H1 (cell line): ENCODE data around the gene KIF26A. TPM values are rescaled to one million over a fixed set of nuclear protein-coding genes. Genes with fewer than 3 reads are reported as not detected.

Experiments
- CTCF ChIA-PET: fragments of 300-600 bp; sonication (Branson Sonifier 250); formaldehyde crosslinking; loops from one replicate; lab custom pipeline; 2021; ENCODE audit not compliant: partially characterized antibody; lab: Charles Lee
- POLR2A ChIA-PET: fragments of 300-600 bp; sonication (Branson Sonifier 250); formaldehyde crosslinking; loops from one replicate; lab custom pipeline; 2021; ENCODE audit warnings: inconsistent platforms; ENCODE audit not compliant: partially characterized antibody; lab: Charles Lee
- DNase-seq, 2 experiments: peaks; one replicate each; pipeline versions ENCODE4 v3.0.0 to v3.0.0-alpha.2; 2010 to 2022; ENCODE audit warnings: low spot score in 2 of 2, low read depth in 1 of 2, mixed read lengths in 1 of 2
- FAIRE-seq: peaks from 2 replicates; lab custom pipeline; 2011; peaks lifted over from hg19 to GRCh38; lab: Jason Lieb, UNC
- H2AFZ ChIP-seq: 2 replicates; pipeline ENCODE4 v1.8.1; 2012; ENCODE audit warnings: low read length, inconsistent platforms
- H2AK5ac ChIP-seq: 2 replicates; pipeline ENCODE4 v1.6.1; 2013; ENCODE audit warnings: low read depth, low read length
- H2BK120ac ChIP-seq: replicated peaks from 2 replicates; pipeline ENCODE3; 2013; ENCODE audit warnings: low read depth, low read length, inconsistent platforms
- H2BK12ac ChIP-seq: 2 replicates; pipeline ENCODE4 v1.6.1; 2013; ENCODE audit warnings: low read depth, low read length
- H2BK15ac ChIP-seq: 2 replicates; pipeline ENCODE4 v1.6.1; 2013; ENCODE audit warnings: low read length
- H2BK20ac ChIP-seq: 2 replicates; pipeline ENCODE4 v1.6.1; 2013; ENCODE audit warnings: low read length
- H2BK5ac ChIP-seq: 2 replicates; pipeline ENCODE4 v1.6.1; 2013; ENCODE audit warnings: low read depth, low read length
- H3K14ac ChIP-seq: 2 replicates; pipeline ENCODE4 v1.6.1; 2013; ENCODE audit warnings: inconsistent platforms; ENCODE audit not compliant: insufficient read length
- H3K18ac ChIP-seq: 2 replicates; pipeline ENCODE4 v1.6.1; 2013; ENCODE audit warnings: low read length; ENCODE audit errors: extremely low read depth
- H3K23ac ChIP-seq: 2 replicates; pipeline ENCODE4 v1.6.1; 2013; ENCODE audit warnings: inconsistent platforms; ENCODE audit not compliant: insufficient read length
- H3K23me2 ChIP-seq: 2 replicates; pipeline ENCODE4 v1.6.1; 2013; ENCODE audit warnings: low read depth, low read length
- H3K27ac ChIP-seq: 2 replicates; pipeline ENCODE4 v1.6.1; 2011; ENCODE audit warnings: low read depth, low read length, inconsistent platforms
- H3K27me3 ChIP-seq, 4 experiments: replicated peaks in 1 of 4; 1 replicate in 1 of 4; 2 replicates in 3 of 4; pipeline versions ENCODE4 v1.6.1 to v1.8.1; 2011 to 2013; ENCODE audit warnings: low read length in 3 of 4, mild to moderate bottlenecking in 3 of 4, inconsistent platforms in 2 of 4, mixed read lengths in 2 of 4, moderate library complexity in 1 of 4; ENCODE audit not compliant: control insufficient read depth in 3 of 4, insufficient read depth in 3 of 4; ENCODE audit errors: extremely low read depth in 1 of 4
- H3K36me3 ChIP-seq, 4 experiments: 2 replicates each; pipeline versions ENCODE4 v1.6.1 to v1.8.1; 2011 to 2013; ENCODE audit warnings: mild to moderate bottlenecking in 4 of 4, low read length in 3 of 4, moderate library complexity in 2 of 4, control low read depth in 1 of 4, inconsistent platforms in 1 of 4; ENCODE audit not compliant: insufficient read depth in 4 of 4, control insufficient read depth in 2 of 4
- H3K4ac ChIP-seq: replicated peaks from 2 replicates; pipeline ENCODE3; 2013; ENCODE audit warnings: low read length, low read depth, mixed read lengths, inconsistent platforms; ENCODE audit not compliant: insufficient read length
- H3K4me1 ChIP-seq, 4 experiments: replicated peaks in 1 of 4; 1 replicate in 1 of 4; 2 replicates in 3 of 4; pipeline versions ENCODE4 v1.6.1 to v1.8.1; 2011 to 2013; ENCODE audit warnings: low read length in 3 of 4, inconsistent platforms in 2 of 4, mixed read lengths in 1 of 4; ENCODE audit not compliant: insufficient read depth in 4 of 4, control insufficient read depth in 3 of 4
- H3K4me2 ChIP-seq, 2 experiments: 2 replicates each; pipeline versions ENCODE4 v1.6.1 to v1.8.1; 2011 to 2013; ENCODE audit warnings: low read depth in 2 of 2, low read length in 2 of 2, control low read depth in 1 of 2, inconsistent platforms in 1 of 2, mild to moderate bottlenecking in 1 of 2; ENCODE audit not compliant: insufficient read depth in 1 of 2
- H3K4me3 ChIP-seq, 4 experiments: fragments of 200-600, 300-600 bp in 1 of 4; sonication (generic), shearing (Covaris generic), sonication (Bioruptor Twin) in 1 of 4; 2 replicates each; pipeline versions ENCODE4 v1.5.1 to v1.8.1; 2011 to 2016; ENCODE audit warnings: low read length in 4 of 4, low read depth in 3 of 4, control low read depth in 2 of 4, inconsistent platforms in 2 of 4, mild to moderate bottlenecking in 2 of 4, mixed read lengths in 1 of 4, moderate library complexity in 1 of 4; ENCODE audit not compliant: insufficient read depth in 2 of 4; ENCODE audit errors: extremely low read depth in 1 of 4
- H3K56ac ChIP-seq: replicated peaks from 2 replicates; pipeline ENCODE3; 2013; ENCODE audit warnings: low read depth, mild to moderate bottlenecking, mixed read lengths, low read length, inconsistent platforms; ENCODE audit not compliant: insufficient read length
- H3K79me1 ChIP-seq: 2 replicates; pipeline ENCODE4 v1.6.1; 2013; ENCODE audit warnings: low read depth, low read length, control low read depth
- H3K79me2 ChIP-seq, 2 experiments: 2 replicates each; pipeline versions ENCODE4 v1.6.1 to v1.8.1; 2012 to 2013; ENCODE audit warnings: low read length in 2 of 2, mild to moderate bottlenecking in 2 of 2, inconsistent platforms in 1 of 2; ENCODE audit not compliant: insufficient read depth in 2 of 2, control insufficient read depth in 1 of 2
- H3K9ac ChIP-seq, 4 experiments: replicated peaks in 1 of 4; 1 replicate in 1 of 4; 2 replicates in 3 of 4; pipeline versions ENCODE4 v1.6.1 to v1.8.1; 2011 to 2013; ENCODE audit warnings: low read depth in 3 of 4, low read length in 3 of 4, control low read depth in 2 of 4, mild to moderate bottlenecking in 2 of 4, moderate library complexity in 2 of 4, inconsistent platforms in 1 of 4; ENCODE audit errors: extremely low read depth in 1 of 4
- H3K9me3 ChIP-seq, 2 experiments: 2 replicates each; pipeline versions ENCODE4 v1.6.1 to v1.8.1; 2012 to 2013; ENCODE audit warnings: mild to moderate bottlenecking in 2 of 2, moderate library complexity in 2 of 2, control low read depth in 1 of 2, inconsistent platforms in 1 of 2, low read depth in 1 of 2, low read length in 1 of 2, mixed read lengths in 1 of 2; ENCODE audit not compliant: insufficient read depth in 2 of 2
- H4K20me1 ChIP-seq, 2 experiments: replicated peaks in 1 of 2; 2 replicates each; pipeline versions ENCODE3 to v1.8.1; 2011 to 2013; ENCODE audit warnings: inconsistent platforms in 2 of 2, low read length in 2 of 2, mild to moderate bottlenecking in 1 of 2; ENCODE audit not compliant: insufficient read depth in 2 of 2, control insufficient read depth in 1 of 2
- H4K5ac ChIP-seq: 2 replicates; pipeline ENCODE4 v1.6.1; 2013; ENCODE audit warnings: low read length, low read depth, mixed read lengths, inconsistent platforms; ENCODE audit not compliant: insufficient read length
- H4K8ac ChIP-seq: 2 replicates; pipeline ENCODE4 v1.8.0; 2013; ENCODE audit warnings: mild to moderate bottlenecking, moderate library complexity, low read length, inconsistent platforms; ENCODE audit not compliant: insufficient read depth; ENCODE audit errors: extremely low read depth
- H4K91ac ChIP-seq: replicated peaks from 2 replicates; pipeline ENCODE3; 2013; ENCODE audit warnings: low read length, mixed read lengths, inconsistent platforms; ENCODE audit not compliant: insufficient read length
- ATF2 ChIP-seq: IDR thresholded peaks from 2 replicates; pipeline ENCODE4 v1.6.1; 2012; ENCODE audit warnings: low read length, inconsistent platforms
- CBX8 ChIP-seq: fragments of 300-800, 300-1000 bp; sonication (generic); IDR thresholded peaks from 2 replicates; pipeline ENCODE4 v1.7.1; 2016; ENCODE audit warnings: low read depth, low read length, borderline replicate concordance
- CHD2 ChIP-seq: IDR thresholded peaks from 2 replicates; pipeline ENCODE4 v1.6.1; 2012; ENCODE audit warnings: low read length, improper control_type of control experiment
- CTBP2 ChIP-seq: IDR thresholded peaks from 2 replicates; pipeline ENCODE4 v1.7.0; 2011; ENCODE audit warnings: borderline replicate concordance, mild to moderate bottlenecking, moderate library complexity, mixed read lengths, low read length; ENCODE audit not compliant: insufficient read depth, insufficient read length
- GTF2F1 ChIP-seq: IDR thresholded peaks from 2 replicates; pipeline ENCODE4 v1.6.1; 2012; ENCODE audit warnings: low read depth, low read length, improper control_type of control experiment, borderline replicate concordance
- KDM1A ChIP-seq: fragments of 200-600, 300-600 bp; sonication (generic); IDR thresholded peaks from 2 replicates; pipeline ENCODE4 v1.7.1; 2016; ENCODE audit warnings: mild to moderate bottlenecking, low read length, borderline replicate concordance
- POLR2A ChIP-seq, 2 experiments: IDR thresholded peaks; 1 replicate in 1 of 2; 2 replicates in 1 of 2; pipeline ENCODE4 v1.6.1; 2011; ENCODE audit warnings: low read depth in 2 of 2, low read length in 2 of 2, mild to moderate bottlenecking in 2 of 2; ENCODE audit errors: control extremely low read depth in 1 of 2
- RAD21 ChIP-seq, 2 experiments: IDR thresholded peaks in 1 of 2; conservative IDR thresholded peaks in 1 of 2; 2 replicates each; pipeline ENCODE4 v1.6.1; 2011; ENCODE audit warnings: low read depth in 2 of 2, low read length in 2 of 2, improper control_type of control experiment in 1 of 2, inconsistent platforms in 1 of 2, mild to moderate bottlenecking in 1 of 2, moderate library complexity in 1 of 2
- SP4 ChIP-seq: IDR thresholded peaks from 2 replicates; pipeline ENCODE4 v1.6.1; 2012; ENCODE audit warnings: low read length, inconsistent platforms
- ZNF274 ChIP-seq: IDR thresholded peaks from 2 replicates; pipeline ENCODE4 v1.7.0; 2012; ENCODE audit warnings: low read length, borderline replicate concordance; ENCODE audit errors: extremely low read depth
- WGBS, 2 experiments: shearing (Covaris generic) in 1 of 2; methylation state at CpG; one replicate each; pipeline versions ENCODE4 v1.1.6 to v1.1.7; 2013 to 2015; ENCODE audit warnings: low lambda C conversion rate in 2 of 2, mixed read lengths in 2 of 2, inconsistent platforms in 1 of 2, low coverage in 1 of 2, missing lambda C conversion rate in 1 of 2; ENCODE audit not compliant: insufficient replicate concordance in 2 of 2, insufficient coverage in 1 of 2, insufficient read length in 1 of 2; ENCODE audit errors: extremely low coverage in 1 of 2, missing lambda C conversion rate in 1 of 2; 5-methylcytosine and 5-hydroxymethylcytosine counted together
- polyA plus RNA-seq, 7 experiments: library from polyadenylated mRNA; depleted of rRNA in 3 of 7; stranded (reverse) in 5 of 7; unstranded in 2 of 7; fragments of >200 nt in 5 of 7; fragments of 200-250 nt in 2 of 7; gene quantifications; 1 replicate in 5 of 7; 2 replicates in 1 of 7; 4 replicates in 1 of 7; pipeline versions ENCODE4 v1.2.1 to v1.2.3, GENCODE V29; 2011 to 2013; ENCODE audit warnings: missing spikeins in 2 of 7, mixed read lengths in 2 of 7
- total RNA-seq: library from RNA; stranded (reverse); fragmentation: NEBNext Ultra II Directional; extraction: Animal tissue kit (Norgen Biotek cat#: 25700); gene quantifications from 2 replicates; pipeline ENCODE4 v1.2.1, GENCODE V29; 2021

The KIF26A gene
- total and polyA plus RNA-seq, 2 of the 8 experiments (the other 6 are each of a cell fraction or from before 2014, with no cell fraction given): 11.5 to 41.6 TPM

- no peak overlapping the region for H3K14ac ChIP-seq
- no peak for DNase-seq
- H4K8ac ChIP-seq: peak overlapping the region; percentile 46
- CTCF ChIA-PET: interaction anchor here (0.8 to 1.6 kb wide), 4 partner anchors 14 to 327 kb away, joined by 3 to 5 read pairs (median 4); no protein-coding TSS in a partner anchor
- no peak for FAIRE-seq
- H3K56ac ChIP-seq: no peak overlapping the region
- H2BK12ac ChIP-seq: no peak overlapping the region
- H4K20me1 ChIP-seq: no peaks in the 10 kb centered on the region
- no peak overlapping the region for H2BK15ac ChIP-seq
- H3K9me3 ChIP-seq: no peaks in the 10 kb centered on the region
- H4K91ac ChIP-seq: no peak overlapping the region
- H3K23me2 ChIP-seq: peaks cover 19% of the 10 kb centered on the region; the same call in 1 of the 2 replicates
- H2AK5ac ChIP-seq: no peak overlapping the region
- H3K4me2 ChIP-seq: no peak overlapping the region
- H3K36me3 ChIP-seq: no peaks in the 10 kb centered on the region
- H3K79me2 ChIP-seq: no peaks in the 10 kb centered on the region
- no peak overlapping the region for H2BK5ac ChIP-seq
- peaks cover 0 to 7% (median 0%) of the 10 kb centered on the region in 4 experiments; a peak in 1 of 7 replicates for H3K4me1 ChIP-seq
- H2BK120ac ChIP-seq: no peak overlapping the region
- H3K27me3 ChIP-seq: no peaks in the 10 kb centered on the region
- H3K27ac ChIP-seq: no peak overlapping the region
- H2AFZ ChIP-seq: no peak overlapping the region
- WGBS, 2 experiments: 83% methylated on average over 27 of the region's 27 CpGs; no CpG with 5 or more reads in 1 of the 2 experiments
- no peak overlapping the region for H3K4ac ChIP-seq
- no peak overlapping the region for H3K9ac ChIP-seq
- H3K4me3 ChIP-seq: no peak overlapping the region
- no peak overlapping the region for H2BK20ac ChIP-seq
- H3K79me1 ChIP-seq: no peaks in the 10 kb centered on the region
- no peak overlapping the region for H4K5ac ChIP-seq
- no peak overlapping the region for H3K18ac ChIP-seq
- POLR2A ChIA-PET: interaction anchor here (1.1 kb wide), 1 partner anchor 14 kb away, joined by 3 read pairs; no protein-coding TSS in a partner anchor
- H3K23ac ChIP-seq: no peak overlapping the region
- TF ChIP-seq ZNF274 (no peak), POLR2A (IDR thresholded peaks at IDR 0.05; ENCODE audit: control extremely low read depth in 1 of 2, low read depth in 2 of 2, low read length in 2 of 2) (no peak), SP4 (no peak), KDM1A (no peak), CTBP2 (no peak), GTF2F1 (no peak), RAD21 (IDR thresholded peaks at IDR 0.05 in 1 of 2, conservative IDR thresholded peaks at IDR 0.05 in 1 of 2; ENCODE audit: low read depth in 2 of 2, low read length in 2 of 2) (no peak), ATF2 (no peak), CHD2 (no peak), CBX8 (no peak)
Observed at GRCh38 chr14:104202259-104203070, 64.1 kb downstream of the KIF26A start.
